ENCODE data around the gene SMYD2. TPM values are rescaled to one million over a fixed set of nuclear protein-coding genes. Genes with fewer than 3 reads are reported as not detected.

Gene SMYD2
- total RNA-seq, 1 donor from 2014 or later = 34.8 TPM

- Mint-ChIP-seq H3K27ac (no peak overlapping the region), H3K4me1 (no peaks in the 10 kb centered on the region), H3K27me3 (ENCODE audit: low read depth) (no peaks in the 10 kb centered on the region), H3K4me3 (no peak overlapping the region), H3K36me3 (peaks cover 20% of the 10 kb centered on the region), H3K9me3 (no peaks in the 10 kb centered on the region)
- DNase-seq (ENCODE audit: low spot score in 2 of 2, unreplicated experiment in 2 of 2) = no peak
- no peak for TF ChIP-seq CTCF (IDR thresholded peaks at IDR 0.05; ENCODE audit: unreplicated experiment)
Measured at GRCh38 chr1:214317734-214318133, 36.8 kb downstream of the SMYD2 start.

GRCh38 chr1:214318356-214318755 is 37.4 kb downstream of the SMYD2 start:
- Mint-ChIP-seq H3K4me1 (no peaks in the 10 kb centered on the region), H3K4me3 (no peak overlapping the region), H3K36me3 (peaks cover 20% of the 10 kb centered on the region), H3K9me3 (no peaks in the 10 kb centered on the region), H3K27me3 (ENCODE audit: low read depth) (no peaks in the 10 kb centered on the region), H3K27ac (no peak overlapping the region)
- no peak for TF ChIP-seq CTCF (IDR thresholded peaks at IDR 0.05; ENCODE audit: unreplicated experiment)
- DNase-seq (ENCODE audit: low spot score in 2 of 2, unreplicated experiment in 2 of 2) = no peak

DNA sequence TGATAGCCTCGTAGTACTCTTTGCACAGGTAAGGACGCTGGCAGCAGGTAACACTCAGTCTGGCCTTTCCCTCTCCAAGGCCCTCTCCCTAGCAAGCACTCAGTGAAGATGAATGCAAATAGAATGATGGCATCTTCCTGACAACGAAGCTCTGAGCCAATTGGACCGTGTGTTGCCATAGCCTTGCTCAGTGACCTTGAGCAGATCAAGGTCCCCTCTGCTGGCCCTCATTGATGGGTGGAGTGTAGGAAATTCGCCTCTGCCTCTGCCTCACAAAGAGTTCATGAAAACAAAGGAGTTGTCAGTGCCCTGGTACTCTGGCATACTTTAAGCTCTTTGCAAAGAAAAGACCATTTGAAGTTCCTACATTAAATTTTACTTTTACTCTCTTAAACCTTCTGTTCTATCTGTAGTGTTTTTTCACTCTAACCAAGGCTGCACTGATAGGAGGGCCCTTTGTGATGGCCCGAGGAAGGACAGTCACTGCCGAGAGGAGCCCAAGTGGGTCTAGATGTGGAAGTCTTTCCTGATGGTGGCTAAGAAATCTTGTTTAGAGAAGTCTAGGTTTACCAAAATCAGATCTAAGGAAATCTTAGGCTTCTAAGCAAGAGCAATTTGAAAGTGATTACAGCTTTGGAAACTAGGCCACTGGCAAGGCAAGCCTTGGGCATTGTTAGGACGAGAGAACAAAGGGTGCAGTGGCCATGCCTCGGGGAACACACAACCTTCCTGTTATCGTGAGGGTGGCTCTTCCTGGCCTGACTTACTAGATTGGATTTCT is 38.2 kb downstream of the SMYD2 start:
- DNase-seq (ENCODE audit: low spot score in 2 of 2, unreplicated experiment in 2 of 2) = no peak
- Mint-ChIP-seq H3K27me3 (ENCODE audit: low read depth) (no peaks in the 10 kb centered on the region), H3K27ac (no peak overlapping the region), H3K9me3 (no peaks in the 10 kb centered on the region), H3K4me3 (no peak overlapping the region), H3K4me1 (no peaks in the 10 kb centered on the region), H3K36me3 (peaks cover 20% of the 10 kb centered on the region)
- no peak for TF ChIP-seq CTCF (IDR thresholded peaks at IDR 0.05; ENCODE audit: unreplicated experiment)

DNA sequence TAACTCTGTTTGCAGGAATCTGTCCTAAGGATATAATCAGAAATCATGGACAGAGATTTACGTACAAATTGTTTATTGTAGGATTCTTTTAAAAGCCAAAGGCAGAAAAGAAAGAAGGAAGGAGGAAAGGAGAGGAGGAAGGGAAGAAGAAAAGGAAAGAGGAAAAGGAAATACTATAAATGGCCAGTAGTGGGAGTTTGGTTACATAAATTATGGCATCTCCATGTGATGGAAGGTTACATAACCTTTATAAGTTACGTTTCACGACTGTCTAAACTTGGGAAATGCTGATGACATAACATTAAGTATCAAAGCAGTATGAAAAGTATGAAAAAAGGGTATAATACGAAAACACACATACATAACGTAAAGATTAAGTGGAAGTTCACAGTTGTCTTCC is 39.0 kb downstream of the SMYD2 start:
- no peak for TF ChIP-seq CTCF (IDR thresholded peaks at IDR 0.05; ENCODE audit: unreplicated experiment)
- Mint-ChIP-seq H3K9me3 (no peaks in the 10 kb centered on the region), H3K4me1 (no peaks in the 10 kb centered on the region), H3K36me3 (peaks cover 24% of the 10 kb centered on the region), H3K27me3 (ENCODE audit: low read depth) (no peaks in the 10 kb centered on the region), H3K4me3 (no peak overlapping the region), H3K27ac (no peak overlapping the region)
- DNase-seq (ENCODE audit: low spot score in 2 of 2, unreplicated experiment in 2 of 2) = no peak

GRCh38 chr1:214321705-214322453 is 40.9 kb downstream of the SMYD2 start:
- Mint-ChIP-seq H3K36me3 (peaks cover 25% of the 10 kb centered on the region), H3K4me1 (peaks cover 2% of the 10 kb centered on the region), H3K9me3 (no peaks in the 10 kb centered on the region), H3K4me3 (no peak overlapping the region), H3K27ac (no peak overlapping the region), H3K27me3 (ENCODE audit: low read depth) (no peaks in the 10 kb centered on the region)
- no peak for DNase-seq (ENCODE audit: low spot score in 2 of 2, unreplicated experiment in 2 of 2)
- no peak for TF ChIP-seq CTCF (IDR thresholded peaks at IDR 0.05; ENCODE audit: unreplicated experiment)

All from mesothelial cell of epicardium (in vitro differentiated cells).